ENCODE data around the gene TRIP12.
"Not testable (repeated sequence)": the region's sequence is repeated elsewhere in the genome, so short reads cannot be mapped to it uniquely, and the experiment has no call there.

The TRIP12 gene

GRCh38 chr2:229821316-229821715, 100.5 kb downstream of the TRIP12 start:
- no peak for DNase-seq

- DNase-seq, result no peak
Measured at GRCh38 chr2:229818230-229818629, 103.6 kb downstream of the TRIP12 start.

- DNase-seq, result no peak
Measured at GRCh38 chr2:229815858-229816257, 106.0 kb downstream of the TRIP12 start.

GRCh38 chr2:229815342-229815741, 106.5 kb downstream of the TRIP12 start:
- no peak for DNase-seq

GRCh38 chr2:229810786-229811185, 111.0 kb downstream of the TRIP12 start:
- no peak for DNase-seq

GRCh38 chr2:229805559-229805958, 116.2 kb downstream of the TRIP12 start:
- no peak for DNase-seq

GRCh38 chr2:229802785-229803184, 119.0 kb downstream of the TRIP12 start:
- DNase-seq, result no peak

GRCh38 chr2:229800997-229801754, 120.6 kb downstream of the TRIP12 start:
- peak; percentile 70 for DNase-seq

- DNase-seq, result peak; percentile 54
Measured at GRCh38 chr2:229798446-229799155, 123.2 kb downstream of the TRIP12 start.

- DNase-seq, result no peak
Measured at GRCh38 chr2:229795058-229795457, 126.8 kb downstream of the TRIP12 start.

GRCh38 chr2:229794636-229795035, 127.2 kb downstream of the TRIP12 start:
- DNase-seq, result no peak

- not testable (repeated sequence) for DNase-seq
Measured at GRCh38 chr2:229786289-229786688, 135.5 kb downstream of the TRIP12 start.

- no peak for DNase-seq
Measured at GRCh38 chr2:229784791-229785190, 137.0 kb downstream of the TRIP12 start.

- DNase-seq, result no peak
Measured at GRCh38 chr2:229783108-229783721, 138.6 kb downstream of the TRIP12 start.

GRCh38 chr2:229780856-229781773, 140.7 kb downstream of the TRIP12 start:
- DNase-seq, result no peak

- DNase-seq, result no peak
Measured at GRCh38 chr2:229779650-229780049, 142.2 kb downstream of the TRIP12 start.

GRCh38 chr2:229777716-229778115, 144.1 kb downstream of the TRIP12 start:
- DNase-seq, result no peak

- no peak for DNase-seq
Measured at GRCh38 chr2:229775614-229776313, 146.0 kb downstream of the TRIP12 start.

GRCh38 chr2:229774237-229774636, 147.6 kb downstream of the TRIP12 start:
- no peak for DNase-seq

GRCh38 chr2:229768235-229768634, 153.6 kb downstream of the TRIP12 start:
- DNase-seq, result no peak

- no peak for DNase-seq
Measured at GRCh38 chr2:229765721-229766120, 156.1 kb downstream of the TRIP12 start.

GRCh38 chr2:229761663-229762062, 160.1 kb downstream of the TRIP12 start:
- DNase-seq, result no peak
